Activated CD4-positive, alpha-beta T cell treated with anti-CD3 and anti-CD28 coated beads, Interleukin-2, amount 50 U/mL, for 48 hours (primary cell): ENCODE measurements around the gene IL17D.
"Not testable (repeated sequence)": the region's sequence is repeated elsewhere in the genome, so short reads cannot be mapped to it uniquely, and the experiment has no call there.

Experiments used
- DNase-seq, 2 experiments: peaks; one replicate each; pipeline ENCODE4 v3.0.0-alpha.2; 2020

The IL17D gene

GRCh38 chr13:20702915-20703779 lies at the start of gene IL17D:
Gene IL17D, plus strand, starts transcription at chr13:20703699. Its CDS starts 303 bp downstream, at chr13:20704002.
- peak; percentile 29 to 41 for DNase-seq

- no peak for DNase-seq
Measured at GRCh38 chr13:20654156-20654555, 49.3 kb upstream of the IL17D start.

- no peak for DNase-seq
Measured at GRCh38 chr13:20658451-20659040, 45.0 kb upstream of the IL17D start.

- no peak for DNase-seq
Measured at GRCh38 chr13:20664351-20664750, 39.1 kb upstream of the IL17D start.

- DNase-seq: no peak
Measured at GRCh38 chr13:20666948-20667347, 36.6 kb upstream of the IL17D start.

GRCh38 chr13:20667857-20668437 lies 35.6 kb upstream of the IL17D start:
- DNase-seq: no peak

GRCh38 chr13:20669162-20669561 lies 34.3 kb upstream of the IL17D start:
- no peak for DNase-seq

GRCh38 chr13:20671789-20672188 lies 31.7 kb upstream of the IL17D start:
- no peak for DNase-seq

- no peak for DNase-seq
Measured at GRCh38 chr13:20672772-20673171, 30.7 kb upstream of the IL17D start.

GRCh38 chr13:20673715-20674114 lies 29.8 kb upstream of the IL17D start:
- DNase-seq: no peak

GRCh38 chr13:20676213-20676612 lies 27.3 kb upstream of the IL17D start:
- no peak for DNase-seq

GRCh38 chr13:20678606-20679005 lies 24.9 kb upstream of the IL17D start:
- not testable (repeated sequence) for DNase-seq

- no peak for DNase-seq
Measured at GRCh38 chr13:20679879-20680278, 23.6 kb upstream of the IL17D start.

- DNase-seq: no peak
Measured at GRCh38 chr13:20680416-20681080, 23.0 kb upstream of the IL17D start.

GRCh38 chr13:20681481-20681880 lies 22.0 kb upstream of the IL17D start:
- not testable (repeated sequence) for DNase-seq

- DNase-seq: no peak
Measured at GRCh38 chr13:20682061-20682460, 21.4 kb upstream of the IL17D start.

GRCh38 chr13:20684041-20684440 lies 19.5 kb upstream of the IL17D start:
- DNase-seq: no peak

- DNase-seq: no peak
Measured at GRCh38 chr13:20684546-20684945, 19.0 kb upstream of the IL17D start.

GRCh38 chr13:20685092-20685491 lies 18.4 kb upstream of the IL17D start:
- no peak for DNase-seq

- DNase-seq: no peak
Measured at GRCh38 chr13:20686167-20686566, 17.3 kb upstream of the IL17D start.

GRCh38 chr13:20686863-20687579 lies 16.5 kb upstream of the IL17D start:
- no peak for DNase-seq

- DNase-seq: no peak
Measured at GRCh38 chr13:20689291-20689690, 14.2 kb upstream of the IL17D start.

- DNase-seq: no peak
Measured at GRCh38 chr13:20691616-20692015, 11.9 kb upstream of the IL17D start.
